Ovary (tissue), 9 donors: Measurements from ENCODE around the gene KDM1A. TPM values are rescaled to one million over a fixed set of nuclear protein-coding genes. Genes with fewer than 3 reads are reported as not detected.

Source experiments
- DNase-seq, 5 donors: peaks; one replicate each; pipeline ENCODE4 v3.0.0-alpha.2; 2019 to 2020
- H3K27ac ChIP-seq, 2 donors: fragments of 200-600 bp; one replicate each; pipeline versions ENCODE4 v1.5.1 to v1.8.0; 2019 to 2022
- H3K27me3 ChIP-seq: fragments of 200-600 bp; one replicate; pipeline ENCODE4 v1.8.0; 2022
- H3K36me3 ChIP-seq: fragments of 200-600 bp; sonication (generic); one replicate; pipeline ENCODE4 v1.5.1; 2019
- H3K4me1 ChIP-seq: one replicate; pipeline ENCODE4 v1.8.1; 2013; ENCODE audit warnings: mild to moderate bottlenecking, moderate library complexity; ENCODE audit not compliant: insufficient read depth
- H3K4me3 ChIP-seq: fragments of 200-600 bp; sonication (generic); one replicate; pipeline ENCODE4 v1.5.1; 2017
- H3K9me3 ChIP-seq, 2 donors: fragments of 200-600 bp in 1 of 2; sonication (generic) in 1 of 2; one replicate each; pipeline versions ENCODE4 v1.5.1 to v1.8.1; 2013 to 2019; ENCODE audit warnings: mild to moderate bottlenecking in 1 of 2, moderate library complexity in 1 of 2
- CTCF ChIP-seq, 3 donors: fragments of 450-650 bp in 2 of 3; fragments of 200-600 bp in 1 of 3; IDR thresholded peaks; one replicate each; pipeline versions ENCODE4 v1.5.1 to v1.8.0; 2016 to 2022; ENCODE audit warnings: antibody characterized with exemption in 3 of 3, mild to moderate bottlenecking in 1 of 3
- EP300 ChIP-seq: sonication (generic); formaldehyde crosslinking; IDR thresholded peaks from one replicate; pipeline ENCODE4 v1.6.1; 2017; ENCODE audit warnings: antibody characterized with exemption
- POLR2A ChIP-seq: fragments of 450-650 bp; IDR thresholded peaks from one replicate; pipeline ENCODE4 v1.6.1; 2017; ENCODE audit warnings: antibody characterized with exemption, mild to moderate bottlenecking, moderate library complexity
- WGBS, 3 donors: extraction: QIAGEN DNeasy Blood & Tissue Kit in 1 of 3; methylation state at CpG; one replicate each; pipeline versions ENCODE4 v1.1.5 to v1.1.7; 2013 to 2017; 5-methylcytosine and 5-hydroxymethylcytosine counted together
- intact Hi-C, 4 donors: fragments of 100-400 bp; cut with DNase I; formaldehyde crosslinking; loops; one replicate each; pipeline versions ENCODE4 v1.11.0 to v1.15.1; 2022 to 2023
- polyA plus RNA-seq, 2 donors: library from polyadenylated mRNA; stranded (reverse); fragments of 200-250 nt in 1 of 2; fragments of 350-450 nt in 1 of 2; fragmentation: Illumina TruSeq in 1 of 2; extraction: RNeasy Lipid Tissue Mini Kit (QIAGEN cat#74804) in 1 of 2; gene quantifications; one replicate each; pipeline ENCODE4 v1.2.3, GENCODE V29; 2013 to 2014
- total RNA-seq, 7 donors: library from RNA; depleted of rRNA in 2 of 7; stranded (reverse); fragments of >200 nt in 2 of 7; fragmentation: NEBNext Ultra II Directional in 3 of 7; extraction: Animal tissue kit (Norgen Biotek cat#: 25700) in 3 of 7; gene quantifications; one replicate each; pipeline versions ENCODE4 v1.1.0 to v1.2.4, GENCODE V29; 2016 to 2023
- donor health status: DM: no; HTN: no; CAD: no; lungs with moderate emphysema.
- donor health status: DM: no; HTN: no; CAD: no.
- donor health status: Bipolar disorder and iron deficiency.
- donor health status: DM: yes; HTN: yes; CAD: no.
- donor health status: DM: no; HTN: no; CAD: no.
- donor health status: DM: yes; HTN: yes; CAD: no.

Gene KDM1A
- total and polyA plus RNA-seq, 9 donors, result 45.7 to 76.1 (median 65.7) TPM

GRCh38 chr1:23044035-23044434, 24.8 kb downstream of the KDM1A start:
- Histone ChIP-seq H3K4me3 (no peak overlapping the region), H3K36me3 (no peaks in the 10 kb centered on the region), H3K9me3 (no peaks in the 10 kb centered on the region), H3K27me3 (no peaks in the 10 kb centered on the region), H3K4me1 (peaks cover 2% of the 10 kb centered on the region), H3K27ac (no peak overlapping the region)
- TF ChIP-seq CTCF (IDR thresholded peaks at IDR 0.05) (no peak), POLR2A (no peak), EP300 (no peak)
- 76 to 98% (median 94%) methylated on average over 3 of the region's 3 CpGs for WGBS, 3 donors
- DNase-seq, result no peak
- intact Hi-C loops, result no loop called here

- H3K27me3 ChIP-seq, result no peaks in the 10 kb centered on the region
- 77 to 86% (median 77%) methylated on average over 7 of the region's 7 CpGs for WGBS, 3 donors
- no peak overlapping the region for H3K27ac ChIP-seq
- H3K4me3 ChIP-seq, result no peak overlapping the region
- intact Hi-C loops, result no loop called here
- TF ChIP-seq EP300, result no peak
- H3K36me3 ChIP-seq, result no peaks in the 10 kb centered on the region
- DNase-seq, result no peak
- no peaks in the 10 kb centered on the region for H3K4me1 ChIP-seq
- no peaks in the 10 kb centered on the region for H3K9me3 ChIP-seq
These were observed 30.9 kb downstream of the KDM1A start for GRCh38 chr1:23050201-23050600.

- Histone ChIP-seq H3K27ac (no peak overlapping the region), H3K9me3 (no peaks in the 10 kb centered on the region), H3K4me3 (no peak overlapping the region), H3K27me3 (no peaks in the 10 kb centered on the region), H3K4me1 (no peaks in the 10 kb centered on the region), H3K36me3 (no peaks in the 10 kb centered on the region)
- no peak for DNase-seq
- intact Hi-C loops, result no loop called here
- 66 to 74% (median 66%) methylated on average over 4 of the region's 4 CpGs for WGBS, 3 donors
- TF ChIP-seq EP300 (no peak), CTCF (IDR thresholded peaks at IDR 0.05) (no peak), POLR2A (no peak)
These were observed 32.1 kb downstream of the KDM1A start for GRCh38 chr1:23051290-23051909.

GRCh38 chr1:23057301-23057700, 38.0 kb downstream of the KDM1A start:
- 90 to 91% (median 91%) methylated on average over 5 of the region's 5 CpGs for WGBS, 3 donors

More at GRCh38 chr1:23057301-23057700, 38.0 kb downstream of the KDM1A start:
- intact Hi-C loops, result no loop called here
- H3K9me3 ChIP-seq, result no peaks in the 10 kb centered on the region
- H3K4me1 ChIP-seq, result no peaks in the 10 kb centered on the region
- DNase-seq, result no peak
- no peak overlapping the region for H3K27ac ChIP-seq
- no peaks in the 10 kb centered on the region for H3K36me3 ChIP-seq
- H3K4me3 ChIP-seq, result no peak overlapping the region
- TF ChIP-seq EP300, result no peak
- TF ChIP-seq POLR2A, result no peak
- no peak for TF ChIP-seq CTCF (IDR thresholded peaks at IDR 0.05)
- H3K27me3 ChIP-seq, result no peaks in the 10 kb centered on the region
